ENCODE data around the gene GALP.
"Not testable (repeated sequence)": the region's sequence is repeated elsewhere in the genome, so short reads cannot be mapped to it uniquely, and the experiment has no call there.

Gene GALP

DNA sequence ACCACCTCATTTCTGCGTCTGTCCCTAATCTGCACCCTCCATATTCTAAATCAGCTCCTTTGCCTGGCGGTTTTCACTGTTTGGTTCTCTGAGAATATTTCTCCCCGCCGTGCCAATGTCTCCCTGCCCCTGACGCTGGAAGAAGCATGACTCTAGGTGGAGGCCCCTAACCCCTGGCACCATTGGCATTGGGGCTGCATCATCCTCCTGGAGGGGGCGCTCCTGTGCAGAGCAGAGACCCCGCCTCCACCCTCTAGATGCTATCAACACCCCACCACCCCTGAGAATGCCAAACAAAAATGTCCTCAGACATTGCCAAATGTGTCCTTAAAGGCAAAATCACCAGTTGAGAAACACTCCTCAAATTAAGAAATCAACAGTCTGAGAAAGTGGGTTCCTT lies 15.3 kb downstream of the GALP start:
- no peak for DNase-seq (ENCODE audit: low read depth in 2 of 2)

DNA sequence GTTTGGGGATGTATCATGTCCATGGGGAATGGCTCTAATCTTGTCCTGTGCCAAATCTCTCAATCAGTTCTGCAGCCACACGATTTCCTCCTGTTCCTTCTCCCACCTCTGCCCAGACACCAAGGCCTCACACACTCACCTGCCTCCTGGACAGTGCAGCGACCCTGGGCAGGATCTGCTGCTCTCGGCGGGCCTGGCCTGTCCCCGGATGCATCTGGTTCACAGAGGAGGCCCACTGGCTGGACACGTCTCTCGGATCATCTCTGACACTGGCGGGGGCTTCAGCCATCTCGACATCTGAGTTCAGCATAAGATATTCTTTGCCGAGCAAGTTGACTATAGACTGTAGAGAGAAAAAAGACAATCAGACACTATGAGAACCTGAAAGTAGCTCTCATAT lies 15.9 kb downstream of the GALP start:
- no peak for DNase-seq (ENCODE audit: low read depth in 2 of 2)

DNA sequence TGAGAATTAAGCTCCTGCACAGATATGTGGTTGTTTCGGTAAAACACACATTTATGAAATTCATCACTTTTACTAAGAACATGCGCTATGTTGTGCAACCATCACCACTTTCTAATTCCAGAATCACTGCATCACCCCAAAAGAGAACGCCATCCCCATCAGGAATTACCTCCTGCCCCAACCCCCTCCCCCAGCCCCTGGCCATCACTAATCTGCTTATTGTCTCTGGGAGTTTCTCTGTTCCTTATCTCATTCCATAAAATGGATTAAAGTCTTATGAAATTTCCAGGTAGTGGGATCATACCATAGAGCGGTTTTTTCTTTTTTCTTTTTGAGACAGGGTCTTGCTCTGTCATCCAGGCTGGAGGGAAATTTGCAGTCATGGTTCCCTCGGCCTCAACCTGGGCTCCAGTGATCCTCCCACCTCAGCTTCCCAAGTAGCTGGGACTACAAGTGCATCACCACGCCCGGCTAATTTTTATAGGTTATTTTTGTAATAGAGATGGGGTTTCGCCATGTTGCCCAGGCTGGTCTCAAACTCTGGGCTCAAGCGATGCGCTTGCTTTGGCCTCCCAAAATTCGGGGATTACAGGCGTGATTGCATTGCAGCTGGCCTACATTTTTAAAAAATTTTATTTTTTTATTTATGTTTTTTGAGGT lies 18.3 kb downstream of the GALP start:
- DNase-seq (ENCODE audit: low read depth in 2 of 2): no peak

DNA sequence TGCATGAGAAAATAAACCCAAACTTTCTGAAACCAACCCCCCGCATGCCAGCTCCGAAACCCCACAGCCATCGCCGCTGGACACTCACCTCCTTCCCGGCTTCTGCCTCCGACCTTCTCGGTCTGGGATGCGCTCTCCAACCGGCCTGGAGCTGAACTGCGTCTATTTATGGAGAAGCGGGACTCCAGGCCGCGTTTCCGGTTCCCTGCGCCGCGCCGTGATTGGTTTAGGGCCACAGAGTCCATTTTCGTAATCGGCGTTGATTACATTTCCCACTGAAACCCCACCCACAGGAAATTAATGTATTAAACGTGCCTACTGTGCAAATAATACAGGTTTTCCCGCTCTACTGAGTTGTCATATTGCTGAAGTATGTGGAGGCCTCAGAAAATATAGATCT lies 21.8 kb downstream of the GALP start, which contains the start of gene ZSCAN5B:
ZSCAN5B (minus strand) TSS at position 138 of the 400 bp plus-strand sequence. CDS start 4,731 bp downstream, outside the sequence.
- DNase-seq (ENCODE audit: low read depth in 2 of 2): not testable (repeated sequence)

DNA sequence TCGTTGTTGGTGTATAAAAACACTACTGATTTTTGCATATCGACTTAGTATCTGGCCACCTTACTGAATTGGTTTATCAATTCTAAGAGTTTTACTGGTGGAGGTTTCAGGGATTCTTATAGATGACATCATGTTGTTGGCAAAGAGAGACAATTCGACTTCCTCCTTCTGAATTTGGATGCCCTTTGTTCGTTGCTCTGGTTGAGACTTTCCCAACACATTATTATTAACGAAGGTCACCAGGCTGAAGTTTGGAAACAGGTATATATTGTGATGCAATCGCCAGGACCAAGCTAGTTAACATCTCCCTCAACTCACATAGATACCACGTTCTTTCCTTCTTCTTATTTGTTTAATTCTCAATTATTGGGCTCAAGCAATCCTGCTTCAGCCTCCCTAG lies 23.9 kb downstream of the GALP start:
- DNase-seq (ENCODE audit: low read depth in 2 of 2): no peak

DNA sequence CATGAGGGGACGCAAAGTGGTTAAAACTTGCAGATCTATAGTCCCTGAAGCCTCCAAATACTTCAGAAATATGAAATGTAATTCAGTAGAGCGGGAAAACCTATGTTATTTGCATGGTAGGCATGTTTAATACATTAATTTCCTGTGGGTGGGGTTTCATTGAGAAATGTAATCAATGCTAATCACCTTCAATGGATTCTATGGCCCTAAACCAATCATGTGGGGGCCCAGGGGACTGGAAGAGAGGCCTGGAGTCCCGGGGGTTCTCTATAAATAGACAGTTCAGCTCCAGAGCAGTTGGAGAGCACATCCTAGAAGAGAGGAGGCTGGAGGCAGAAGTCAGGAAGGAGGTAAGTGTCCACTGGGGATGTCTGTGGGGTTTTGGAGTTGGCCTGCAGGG lies 26.2 kb downstream of the GALP start, which contains the start of gene ZSCAN5C:
ZSCAN5C (plus strand) TSS at position 301 of the 400 bp plus-strand sequence. CDS start 3,641 bp downstream, outside the sequence.
- no peak for DNase-seq (ENCODE audit: low read depth in 2 of 2)

DNA sequence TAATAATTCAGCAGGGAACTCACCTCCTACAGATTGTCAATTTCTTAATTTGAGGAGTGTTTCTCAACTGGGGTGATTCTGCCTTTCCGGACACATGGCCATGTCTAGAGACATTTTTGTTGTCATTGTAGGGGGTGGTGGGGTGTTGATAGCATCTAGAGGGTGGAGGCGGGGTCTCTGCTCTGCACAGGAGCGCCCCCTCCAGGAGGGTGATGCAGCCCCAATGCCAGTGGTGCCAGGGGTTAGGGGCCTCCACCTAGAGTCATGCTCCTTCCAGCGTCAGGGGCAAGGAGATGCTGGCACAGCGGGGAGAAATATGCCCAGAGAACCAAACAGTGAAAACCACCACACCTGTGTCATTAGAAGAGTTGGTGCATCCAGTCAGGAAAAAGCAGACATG lies 31.8 kb downstream of the GALP start:
- not testable (repeated sequence) for DNase-seq (ENCODE audit: low read depth in 2 of 2)

DNA sequence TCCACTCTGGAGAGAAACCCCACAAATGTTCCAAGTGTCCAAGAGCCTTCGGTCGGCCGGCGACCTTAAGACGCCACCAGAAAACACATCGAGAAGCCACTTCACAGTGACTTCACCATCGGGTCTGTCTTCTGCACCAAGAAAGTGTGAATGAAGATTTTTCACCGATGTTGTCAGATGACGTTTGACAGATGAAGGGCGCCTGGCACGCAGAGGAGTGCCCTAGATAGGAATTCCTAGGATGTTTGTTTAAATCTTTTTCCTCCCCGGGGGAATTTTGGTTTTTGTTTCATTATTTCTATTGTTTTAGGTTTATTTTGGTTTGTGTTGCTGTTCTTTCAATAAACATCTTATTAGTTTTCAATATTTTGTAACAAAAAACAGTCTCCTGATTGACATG lies 33.3 kb downstream of the GALP start:
- no peak for DNase-seq (ENCODE audit: low read depth in 2 of 2)

DNA sequence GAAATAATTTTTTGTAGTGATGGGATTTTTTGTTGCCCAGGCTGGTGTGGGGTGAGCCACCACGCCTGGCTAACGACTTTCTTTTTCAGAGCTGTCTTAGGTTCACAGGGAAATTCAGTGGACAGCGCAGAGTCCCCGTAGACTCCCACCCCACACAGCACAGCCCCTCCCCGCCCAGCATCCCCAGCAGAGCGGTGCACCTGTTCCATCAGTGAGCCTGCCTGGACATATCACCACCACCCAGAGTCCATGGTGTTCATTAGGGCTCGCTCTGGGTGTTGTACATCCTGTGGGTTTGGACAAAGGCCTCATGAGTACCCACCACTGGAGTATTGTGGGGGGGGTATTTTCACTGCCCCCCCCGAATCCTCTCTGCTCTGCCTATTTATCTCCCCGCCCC lies 34.2 kb downstream of the GALP start:
- DNase-seq (ENCODE audit: low read depth in 2 of 2): not testable (repeated sequence)

DNA sequence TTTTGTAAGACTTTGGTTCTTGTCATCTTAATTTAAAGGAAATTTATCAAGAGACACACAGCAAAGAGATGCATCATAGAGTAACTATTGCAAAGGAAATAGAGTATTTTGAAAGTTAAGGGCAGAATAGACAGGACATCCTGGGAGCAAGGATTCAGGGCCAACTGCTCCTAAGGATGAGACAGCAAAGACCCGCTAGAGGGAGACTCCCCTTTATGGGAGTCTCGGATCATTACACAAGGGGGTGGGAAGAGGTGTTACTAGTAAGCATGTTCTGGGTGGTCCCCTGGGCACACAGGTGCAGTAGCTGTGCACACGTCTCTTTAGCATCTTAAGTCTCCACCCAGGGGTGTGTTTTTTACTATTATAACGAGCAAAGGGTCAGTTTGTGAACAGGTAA lies 35.9 kb downstream of the GALP start:
- no peak for DNase-seq (ENCODE audit: low read depth in 2 of 2)

DNA sequence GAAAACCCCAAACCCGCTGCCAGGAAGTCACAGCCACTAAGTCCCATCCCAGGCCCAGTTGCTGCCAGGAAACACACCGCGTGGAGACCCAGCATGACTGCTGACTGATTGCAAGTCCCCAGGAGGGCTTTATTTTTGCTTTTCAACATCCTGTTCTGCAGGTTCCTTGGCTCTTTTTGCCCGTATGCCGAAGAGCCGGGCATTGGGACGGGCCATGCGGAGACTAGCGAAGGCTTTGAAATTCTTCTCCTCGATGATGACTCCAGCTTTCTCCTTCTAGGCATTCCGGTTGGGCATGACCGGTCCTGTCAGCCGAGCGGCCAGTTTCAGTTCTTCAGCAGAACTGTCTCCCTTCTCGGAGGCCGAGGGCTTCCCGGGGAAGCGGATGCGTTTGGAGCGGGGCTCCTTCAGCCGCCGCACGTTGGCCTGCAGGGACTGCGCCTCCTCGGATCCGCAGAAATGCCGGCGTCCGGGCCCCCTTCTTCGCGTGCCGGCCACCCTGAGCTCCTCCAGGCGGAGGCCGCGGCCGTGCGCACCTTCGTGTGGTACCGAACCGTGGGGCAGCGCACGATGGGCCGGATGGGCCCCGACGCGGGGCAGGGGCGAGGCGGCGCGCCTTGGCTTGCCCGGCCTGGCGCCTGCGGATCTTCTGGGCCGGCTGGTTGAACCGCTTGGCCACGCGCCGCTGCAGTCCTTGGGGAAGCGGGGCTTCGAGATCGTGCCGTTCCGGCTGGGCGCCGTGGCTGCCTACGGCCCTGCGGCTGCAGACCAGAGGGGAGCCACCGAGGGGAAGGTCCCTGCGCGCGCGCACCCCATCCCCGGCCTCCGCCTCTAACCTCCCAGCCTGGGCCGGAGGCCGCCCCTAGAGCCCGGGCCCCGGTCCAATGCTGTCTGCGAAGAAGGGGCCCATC lies 41.5 kb downstream of the GALP start:
- DNase-seq (ENCODE audit: low read depth in 2 of 2): no peak

DNA sequence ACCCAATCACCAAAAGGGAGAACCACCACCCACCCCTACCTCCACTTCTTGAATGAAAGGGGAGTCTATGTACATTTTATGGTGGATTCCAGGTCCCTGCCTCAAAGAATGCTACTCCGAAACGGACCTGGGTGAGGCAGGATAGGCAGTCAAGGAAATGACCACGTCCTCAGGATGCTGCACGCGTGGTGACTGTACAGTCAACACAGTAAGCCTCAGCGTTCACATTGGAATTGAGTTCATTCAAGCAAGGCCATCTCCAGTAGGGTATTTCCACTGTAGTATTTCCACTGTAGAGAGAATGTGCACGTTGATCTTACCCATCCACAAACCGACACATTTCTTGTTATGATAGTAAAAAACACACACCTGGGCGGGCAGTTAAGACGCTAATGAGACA lies 43.2 kb downstream of the GALP start:
- DNase-seq (ENCODE audit: low read depth in 2 of 2): no peak

DNA sequence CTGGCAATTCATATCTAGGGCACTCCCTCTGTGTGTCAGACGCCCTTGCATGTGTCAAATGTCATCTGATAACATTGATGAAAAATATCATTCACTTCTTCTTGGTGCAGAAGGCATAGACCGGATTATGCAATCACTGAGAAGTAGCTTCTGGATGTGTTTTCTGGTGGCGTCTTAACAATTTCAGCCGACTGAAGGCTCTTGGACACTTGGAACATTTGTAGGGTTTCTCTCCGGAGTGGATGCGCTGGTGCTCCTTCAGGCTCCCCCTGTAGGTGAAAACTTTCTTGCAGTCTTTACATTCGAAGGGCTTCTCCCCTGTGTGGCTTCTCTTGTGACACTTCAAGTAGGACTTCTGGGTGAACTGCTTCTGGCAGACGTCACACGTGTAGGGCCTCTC lies 45.6 kb downstream of the GALP start:
- DNase-seq (ENCODE audit: low read depth in 2 of 2): not testable (repeated sequence)

DNA sequence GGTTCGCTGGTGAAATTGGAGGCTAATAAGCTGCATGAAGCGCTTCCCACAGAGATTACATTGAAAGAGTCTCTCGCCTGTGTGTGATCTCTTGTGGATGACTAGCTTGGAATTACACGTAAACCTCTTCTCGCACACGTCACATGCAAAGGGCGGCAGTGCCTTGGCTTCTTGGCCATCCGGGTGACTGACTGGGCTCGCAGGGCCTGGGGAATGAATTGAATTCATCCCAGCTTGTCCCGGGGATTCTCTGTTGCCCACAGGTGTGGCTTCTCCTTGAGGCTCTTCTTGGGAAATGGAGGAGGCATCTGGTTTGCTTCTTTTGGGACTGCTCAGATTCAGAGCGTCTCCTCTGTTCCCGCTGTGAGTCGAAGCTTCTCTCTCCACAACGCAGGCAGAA lies 46.0 kb downstream of the GALP start:
- DNase-seq (ENCODE audit: low read depth in 2 of 2): no peak

DNA sequence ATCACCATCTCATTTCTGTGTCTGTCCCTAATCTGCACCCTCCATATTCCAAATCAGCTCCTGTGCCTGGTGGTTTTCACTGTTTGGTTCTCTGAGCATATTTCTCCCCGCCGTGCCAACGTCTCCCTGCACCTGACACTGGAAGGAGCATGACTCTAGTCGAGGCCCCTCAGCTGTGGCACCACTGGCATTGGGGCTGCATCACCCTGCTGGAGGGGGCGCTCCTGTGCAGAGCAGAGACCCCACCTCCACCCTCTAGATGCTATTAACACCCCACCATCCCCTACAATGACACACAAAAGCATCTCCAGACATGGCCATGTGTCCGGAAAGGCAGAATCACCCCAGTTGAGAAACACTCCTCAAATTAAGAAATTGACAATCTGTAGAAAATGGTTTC lies 47.1 kb downstream of the GALP start:
- DNase-seq (ENCODE audit: low read depth in 2 of 2): no peak

DNA sequence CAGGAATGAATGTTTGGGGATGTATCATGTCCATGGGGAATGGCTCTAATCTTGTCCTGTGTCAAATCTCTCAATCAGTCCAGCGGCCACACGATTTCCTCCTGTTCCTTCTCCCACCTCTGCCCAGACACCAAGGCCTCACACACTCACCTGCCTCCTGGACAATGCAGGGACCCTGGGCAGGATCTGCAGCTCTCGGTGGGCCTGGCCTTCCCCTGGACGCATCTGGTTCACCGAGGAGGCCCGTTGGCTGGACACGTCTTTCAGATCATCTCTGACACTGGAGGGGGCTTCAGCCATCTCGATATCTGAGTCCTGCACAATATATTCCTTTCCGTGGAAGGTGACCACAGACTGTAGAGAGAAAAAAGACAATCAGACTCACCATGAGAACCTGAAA lies 47.7 kb downstream of the GALP start:
- DNase-seq (ENCODE audit: low read depth in 2 of 2): no peak

Data from activated CD4-positive, alpha-beta T cell treated with anti-CD3 and anti-CD28 coated beads for 24 hours (primary cell).